Stimulated activated CD8-positive, alpha-beta memory T cell treated with anti-CD3 and anti-CD28 coated beads, Interleukin-12 subunit alpha, Interleukin-12 subunit beta, amount 100 ng/mL, for 1 hour (primary cell): ENCODE results near the gene STAC.
"Not testable (repeated sequence)": the region's sequence is repeated elsewhere in the genome, so short reads cannot be mapped to it uniquely, and the experiment has no call there.

Experiments
- DNase-seq: peaks from one replicate; pipeline ENCODE4 v3.0.0-alpha.2; 2020; ENCODE audit warnings: low read depth

The STAC gene

DNA sequence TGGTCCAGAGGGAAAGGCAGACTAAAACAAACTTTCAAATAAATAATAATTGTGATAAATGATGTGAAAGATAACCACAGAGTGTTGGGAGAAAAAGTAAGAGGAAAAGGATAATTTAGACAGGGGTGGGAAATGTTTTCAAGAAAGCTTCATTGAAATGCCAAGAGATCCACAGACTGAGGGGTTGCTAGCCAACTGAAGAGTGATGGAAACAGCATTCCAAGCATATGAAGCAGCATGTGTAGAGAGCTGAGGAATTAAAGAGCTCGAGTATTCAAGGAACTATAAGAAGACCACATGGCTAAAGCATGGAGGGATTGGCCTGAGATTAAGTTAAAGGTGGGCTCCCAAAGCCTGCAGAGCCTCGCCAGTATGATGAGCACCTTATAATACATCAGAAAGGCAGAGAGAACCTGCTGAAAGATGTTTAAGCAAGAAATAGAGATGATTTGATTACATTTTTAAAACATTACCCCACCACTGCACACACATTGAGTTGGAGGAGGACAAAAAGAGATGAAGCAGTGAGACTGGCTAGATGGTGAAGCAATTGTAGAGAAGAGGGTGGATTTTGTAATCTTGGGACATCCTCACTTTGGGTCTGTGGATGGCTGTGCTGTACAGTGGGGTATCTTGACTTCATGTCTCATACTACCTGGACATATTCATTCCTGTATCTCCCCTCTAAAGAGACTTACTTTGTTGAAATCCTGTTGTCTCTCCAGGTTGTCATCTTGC, 100.8 kb downstream of the STAC start:
- no peak for DNase-seq

DNA sequence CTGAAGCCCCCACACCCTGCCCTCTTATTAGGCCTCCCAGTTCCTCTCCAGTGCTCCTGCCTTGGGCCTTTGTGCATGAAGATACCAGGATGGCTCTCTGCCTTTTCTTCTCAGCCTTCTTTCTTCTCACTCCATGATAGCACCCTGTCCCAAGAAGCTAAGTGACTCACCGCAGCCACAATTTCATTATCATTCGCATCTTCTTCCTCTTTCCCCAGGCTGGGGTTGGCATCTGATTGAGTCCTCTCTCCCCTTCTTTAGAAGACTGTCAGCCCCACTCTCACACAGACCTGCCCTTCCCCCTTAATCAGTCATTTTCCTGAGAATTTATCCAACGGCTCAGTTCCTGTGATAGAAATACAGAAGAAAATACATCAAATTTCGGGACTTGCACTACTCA, 102.0 kb downstream of the STAC start:
- DNase-seq, result no peak

DNA sequence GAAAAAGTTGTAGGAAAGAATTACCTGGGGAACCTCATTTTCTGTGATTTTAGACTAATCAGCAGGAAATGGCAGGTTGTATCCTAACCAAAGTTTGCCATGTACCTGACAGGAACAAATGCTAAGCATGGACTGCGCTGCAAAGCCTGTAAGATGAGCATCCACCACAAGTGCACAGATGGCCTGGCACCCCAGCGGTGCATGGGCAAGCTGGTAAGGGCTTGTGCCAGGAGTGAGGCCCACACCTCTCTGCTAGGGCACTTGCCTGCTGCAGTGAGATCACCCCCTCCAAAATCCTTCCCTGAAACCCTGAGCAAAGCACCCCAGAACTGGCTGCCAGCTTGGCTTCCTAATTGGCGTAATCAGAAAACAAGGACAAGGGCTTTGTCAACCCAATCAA, 102.6 kb downstream of the STAC start:
- DNase-seq, result no peak

DNA sequence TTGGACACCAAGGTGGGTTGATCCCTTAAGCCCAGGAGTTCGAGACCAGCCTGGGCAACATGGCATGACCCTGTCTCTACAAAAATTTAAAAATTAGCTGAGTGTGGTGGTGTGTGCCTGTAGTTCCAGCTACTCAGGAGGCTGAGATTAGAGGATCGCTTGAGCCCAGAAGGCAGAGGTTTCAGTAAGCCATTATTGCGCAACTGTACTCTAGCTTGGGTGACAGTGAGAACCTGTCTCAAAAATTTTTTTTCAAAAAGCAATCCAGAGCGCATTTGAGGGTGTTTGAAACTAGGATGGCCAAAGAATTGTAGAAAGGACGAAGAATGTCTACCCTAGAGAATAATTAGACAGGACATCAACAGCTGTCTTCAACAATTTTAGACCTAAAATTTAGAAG, 103.4 kb downstream of the STAC start:
- no peak for DNase-seq

DNA sequence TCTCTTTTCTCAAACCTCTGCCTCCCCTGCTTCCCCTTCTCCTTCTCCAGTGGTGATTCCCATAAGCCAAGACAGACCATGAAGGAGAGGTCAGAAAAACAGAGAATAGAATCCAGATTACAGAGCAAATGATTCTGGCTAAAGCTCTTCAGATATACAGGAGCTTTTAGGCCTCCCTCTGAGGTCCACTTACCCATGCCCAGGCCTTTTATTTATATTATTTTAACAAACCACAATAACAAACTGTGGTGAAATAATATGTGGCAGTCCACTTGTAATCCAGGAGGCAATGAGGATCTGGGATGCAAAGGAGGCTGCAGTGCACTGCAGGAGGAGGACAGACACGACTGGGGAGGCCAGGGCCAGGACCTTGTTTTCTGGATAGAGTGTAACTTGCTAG, 104.1 kb downstream of the STAC start:
- DNase-seq, result no peak

DNA sequence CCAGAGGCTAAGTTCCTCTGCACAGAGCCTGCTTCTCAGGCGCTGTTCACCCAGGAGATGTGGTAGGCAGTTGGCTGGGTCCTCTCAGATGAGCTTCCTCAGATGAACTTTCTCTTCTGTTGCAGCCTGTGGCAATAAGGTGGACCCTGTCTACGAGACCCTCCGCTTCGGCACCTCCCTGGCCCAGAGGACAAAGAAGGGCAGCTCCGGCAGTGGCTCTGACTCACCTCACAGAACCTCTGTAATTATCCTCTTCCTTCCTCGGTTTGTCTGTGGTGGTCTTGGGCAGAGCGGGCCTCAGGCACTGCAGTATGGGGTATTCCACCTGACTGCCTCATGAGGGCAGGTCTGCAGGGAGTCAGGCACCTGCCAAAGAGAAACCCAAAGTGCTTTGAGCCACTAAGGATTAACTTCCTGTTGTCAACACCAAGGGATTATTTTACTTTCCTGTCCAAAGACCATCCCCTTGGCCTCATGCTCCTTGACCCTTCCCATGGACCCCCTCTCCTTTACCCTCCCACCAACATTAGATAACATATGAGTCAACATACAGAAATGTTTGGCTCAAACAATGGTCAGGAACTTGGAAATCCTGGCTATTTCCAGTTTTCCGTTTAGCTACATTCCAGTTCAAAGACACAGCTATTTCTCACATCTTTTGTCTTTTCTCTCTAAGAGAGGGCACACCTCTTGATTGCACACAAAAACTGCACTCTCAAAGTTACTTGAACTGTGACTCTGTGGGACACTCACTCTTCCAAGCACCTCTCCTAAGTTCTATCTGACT, 105.9 kb downstream of the STAC start:
- no peak for DNase-seq

DNA sequence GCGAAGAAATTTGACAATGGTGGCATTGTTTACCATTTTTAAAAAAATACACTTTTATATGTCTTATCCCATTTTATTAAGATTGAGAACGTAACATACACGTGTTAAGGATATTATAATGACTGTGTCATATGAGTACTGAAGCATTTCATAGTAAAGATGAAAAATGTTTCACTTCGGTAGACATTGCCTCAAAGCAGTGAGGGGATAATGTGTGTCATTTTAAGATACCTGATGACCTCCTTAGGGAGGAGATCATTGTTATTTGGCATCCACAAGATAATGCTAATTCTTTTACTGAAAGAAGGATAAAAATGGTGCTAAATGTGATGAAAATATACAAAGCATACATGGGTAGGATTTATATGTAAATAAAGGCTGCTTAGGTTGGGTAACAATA, 107.3 kb downstream of the STAC start:
- DNase-seq, result no peak

DNA sequence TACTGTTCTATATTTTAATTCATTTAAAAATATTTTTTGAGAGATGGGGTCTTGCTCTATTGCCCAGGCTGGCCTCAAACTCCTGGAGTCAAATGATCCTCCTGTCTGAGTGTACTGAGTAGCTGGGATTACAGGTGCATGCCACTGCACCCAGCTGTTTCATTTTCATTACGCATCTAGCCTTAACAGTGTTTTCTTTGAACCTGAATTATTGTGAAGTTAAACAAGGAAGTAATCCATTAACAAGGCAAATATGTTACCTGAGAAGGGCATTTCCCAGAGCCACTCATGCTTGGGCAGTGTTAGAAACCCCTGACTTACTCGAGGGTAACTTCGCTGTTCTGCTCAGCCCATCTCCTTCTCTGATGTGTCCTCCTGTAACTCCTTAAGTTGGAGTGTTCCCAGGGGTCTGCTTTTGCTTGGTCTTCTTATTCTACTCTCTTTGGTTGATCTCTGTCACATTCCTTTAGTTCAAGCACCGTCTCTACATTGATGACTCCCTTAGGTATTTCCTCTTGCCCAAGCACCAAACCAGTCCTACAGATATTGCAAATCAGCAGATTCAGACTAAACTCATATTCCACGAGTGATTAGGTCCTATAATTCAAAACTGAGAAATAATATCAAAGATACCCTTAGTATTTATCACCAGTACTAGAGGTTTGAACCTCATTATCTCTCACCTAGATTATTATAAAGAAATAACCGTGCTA, 107.9 kb downstream of the STAC start:
- no peak for DNase-seq

DNA sequence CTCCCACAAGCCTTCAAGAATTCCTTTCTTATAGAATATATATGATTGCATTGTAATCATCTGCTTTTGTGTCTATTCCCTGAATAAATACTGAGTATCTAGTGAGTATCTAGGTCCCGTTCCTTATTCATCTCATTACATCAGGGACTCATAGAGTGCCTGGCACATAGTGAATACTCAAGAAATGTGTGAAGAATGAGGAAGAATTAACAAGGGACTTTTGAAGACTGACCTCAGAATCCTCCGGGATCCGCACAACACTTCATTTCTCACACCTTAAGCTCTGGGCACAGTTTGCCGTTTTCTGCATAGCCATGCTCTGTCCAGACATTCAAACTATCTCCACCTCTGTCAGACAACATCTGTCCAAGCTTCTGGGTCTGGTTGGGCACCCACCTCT, 108.8 kb downstream of the STAC start:
- DNase-seq, result no peak

DNA sequence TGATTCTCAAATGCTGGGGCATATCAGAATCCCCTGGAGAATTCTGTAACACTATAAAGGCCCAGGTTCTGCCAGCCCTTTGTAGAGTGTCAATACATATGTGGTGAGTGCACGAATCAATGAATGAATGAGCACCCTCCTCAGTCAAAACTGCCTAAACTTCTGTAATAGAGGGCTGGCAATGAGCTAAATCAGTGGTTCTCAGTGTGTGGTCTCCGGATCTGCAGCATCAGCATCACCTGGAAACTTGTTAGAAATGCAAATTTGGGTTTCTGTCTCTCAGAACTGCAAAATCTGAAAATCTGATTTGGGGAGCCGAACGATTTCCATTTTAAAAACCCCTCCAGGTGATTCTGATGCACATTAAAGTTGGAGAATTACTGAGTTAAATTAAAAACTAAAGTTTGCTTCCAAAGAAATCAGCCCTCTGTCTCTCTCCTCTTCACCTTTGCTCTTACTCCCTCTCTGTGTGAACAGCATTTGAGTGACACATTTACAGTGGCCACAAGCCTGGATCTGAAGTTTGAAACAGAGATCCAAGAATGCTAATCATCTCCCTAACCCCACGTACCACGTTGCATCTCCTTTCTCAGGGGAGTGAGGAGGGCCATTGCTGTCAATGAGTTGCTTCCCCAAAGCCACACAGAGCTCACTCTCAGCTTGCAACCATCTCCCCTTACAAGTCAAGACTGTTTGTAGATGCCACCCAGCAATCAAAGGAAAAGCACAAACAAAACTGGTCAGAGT, 109.5 kb downstream of the STAC start:
- no peak for DNase-seq

DNA sequence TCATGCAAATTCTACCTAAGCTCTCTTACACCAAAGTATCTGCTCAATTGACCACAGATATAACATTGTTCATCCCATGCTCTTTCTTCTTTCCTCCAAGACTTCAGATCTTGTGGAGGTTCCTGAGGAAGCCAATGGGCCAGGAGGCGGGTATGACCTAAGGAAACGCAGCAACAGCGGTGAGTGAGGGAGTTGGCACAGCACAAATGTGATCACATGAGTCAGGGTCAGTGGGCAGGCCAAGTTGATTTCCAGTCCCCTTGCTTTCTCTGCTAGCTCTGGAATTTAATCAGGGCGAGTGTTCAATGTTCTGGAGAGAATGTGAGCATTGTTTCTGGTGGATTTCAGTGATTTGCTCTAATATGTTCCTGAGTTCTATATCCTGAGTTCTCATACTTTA, 112.7 kb downstream of the STAC start:
- DNase-seq, result no peak

DNA sequence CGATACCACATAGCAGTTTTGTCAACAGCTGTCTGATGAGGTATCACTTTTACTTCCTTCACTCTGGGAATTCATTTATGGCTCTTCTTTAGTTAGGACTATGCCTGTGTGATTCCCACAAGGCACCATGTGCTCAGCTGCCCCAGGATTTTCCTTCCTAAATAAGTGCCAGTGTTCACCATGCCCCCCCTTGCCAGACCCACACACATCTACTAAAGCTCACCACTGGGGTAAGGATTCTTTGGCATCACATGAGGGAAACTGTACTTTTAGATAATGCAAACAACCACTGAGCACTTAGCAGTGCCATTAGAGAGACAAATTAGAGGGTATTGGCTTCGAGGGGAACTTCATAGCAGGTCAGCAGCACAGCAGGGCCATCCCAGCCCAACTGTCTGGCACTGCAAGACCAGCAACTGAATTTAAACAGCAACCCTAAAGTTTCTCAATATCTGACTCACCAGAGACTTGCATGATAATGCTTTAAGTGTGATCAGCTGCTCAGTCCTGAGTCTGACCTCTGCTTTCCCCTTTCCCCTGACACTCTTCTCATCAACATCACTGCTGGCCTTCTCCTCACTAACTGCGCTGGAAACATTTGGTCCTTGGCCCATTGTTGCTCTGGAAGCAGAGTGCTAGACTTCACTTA, 114.3 kb downstream of the STAC start:
- no peak for DNase-seq

DNA sequence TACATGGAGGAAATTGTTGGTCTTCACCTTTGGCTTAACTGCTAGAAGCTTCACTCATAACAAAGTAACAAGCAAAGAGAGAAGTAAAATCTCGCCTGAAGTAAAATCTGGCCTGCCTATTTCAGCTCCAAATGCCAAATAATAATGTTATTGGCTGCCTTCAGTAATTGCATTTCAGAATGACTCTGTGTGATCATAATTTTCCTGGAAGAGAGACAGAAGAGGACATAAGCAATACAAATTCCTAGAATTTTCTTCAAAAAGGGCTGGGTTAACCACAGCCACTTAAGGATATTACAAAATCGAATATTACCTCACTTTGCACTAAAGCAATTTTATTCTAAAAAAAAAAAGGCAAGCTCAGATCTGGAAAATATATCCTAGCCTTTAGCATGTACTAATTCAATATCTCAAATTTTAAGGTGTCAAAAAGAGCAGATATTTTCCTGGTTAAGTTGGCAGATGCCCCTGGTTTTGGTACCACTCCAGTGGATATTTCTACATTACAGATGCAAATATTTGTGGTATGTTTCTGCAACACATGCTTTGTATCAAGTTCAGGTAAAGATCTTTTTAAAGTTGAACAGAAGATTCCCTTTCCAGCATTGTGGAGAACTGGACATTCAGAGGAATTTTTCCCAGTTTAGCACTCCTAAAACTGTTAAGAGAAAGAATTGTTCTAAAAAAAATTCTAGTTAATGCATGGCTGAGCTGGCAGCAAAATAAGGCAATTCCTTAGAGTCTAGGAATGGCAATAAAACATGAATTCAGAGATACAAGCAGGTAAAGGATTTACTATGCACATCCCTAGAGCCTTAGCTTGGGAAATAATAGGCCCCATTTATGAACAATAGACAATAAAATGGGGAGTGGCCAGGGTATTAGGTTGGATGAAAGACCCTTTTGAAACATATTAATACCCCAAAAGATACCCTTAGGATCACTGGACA, 116.7 kb downstream of the STAC start:
- no peak for DNase-seq

DNA sequence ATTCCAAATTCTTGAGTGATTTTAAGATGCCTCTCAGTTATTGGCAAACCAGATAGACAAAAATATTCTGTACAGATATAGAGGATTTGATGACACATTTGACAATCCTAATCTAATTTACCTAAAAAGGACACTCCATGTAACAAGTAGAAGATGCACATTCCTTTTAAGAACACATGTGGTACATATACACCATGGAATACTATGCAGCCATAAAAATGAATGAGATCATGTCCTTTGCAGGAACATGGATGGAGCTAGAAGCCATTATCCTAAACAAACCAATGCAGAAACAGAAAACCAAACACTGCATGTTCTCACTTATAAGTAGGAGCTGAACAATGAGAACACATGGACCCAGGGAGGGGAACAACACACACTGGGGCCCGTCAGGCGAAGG, 119.7 kb downstream of the STAC start:
- not testable (repeated sequence) for DNase-seq

DNA sequence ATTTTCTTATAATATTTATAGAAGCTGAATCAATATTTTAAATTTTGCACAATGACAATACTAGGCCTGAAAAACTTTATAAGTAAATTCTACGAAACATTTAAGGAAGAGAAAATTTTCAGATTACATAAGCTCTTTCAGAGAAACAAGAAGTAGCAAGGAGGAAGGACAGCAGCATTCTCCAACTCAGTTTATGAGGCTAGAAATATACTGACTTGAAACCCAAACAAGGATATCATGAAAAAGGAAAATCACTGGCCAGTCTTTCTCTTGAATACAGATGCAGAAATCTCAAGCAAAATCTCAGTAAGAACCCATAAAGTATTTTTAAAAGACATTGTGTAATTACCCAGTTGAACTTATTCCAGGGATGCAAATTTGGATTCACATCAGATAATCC, 121.3 kb downstream of the STAC start:
- no peak for DNase-seq

DNA sequence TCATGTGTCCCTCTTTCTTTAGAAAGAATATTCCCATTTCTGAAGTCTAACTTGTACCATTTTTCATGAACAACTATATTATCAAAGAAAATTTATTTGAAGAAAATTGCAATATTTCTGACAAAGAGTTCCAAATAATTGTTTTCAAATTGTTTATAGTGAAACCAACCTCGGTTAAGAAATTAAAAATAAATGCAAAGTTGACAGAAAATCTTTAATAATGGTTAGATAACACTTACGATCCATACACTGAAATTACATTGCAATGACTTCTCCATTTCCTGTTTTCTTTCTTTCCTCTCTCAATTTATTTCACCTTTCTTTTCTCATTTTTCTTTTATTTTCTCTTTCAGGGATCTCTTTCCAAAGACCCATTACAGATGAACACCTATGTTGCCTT, 125.1 kb downstream of the STAC start:
- DNase-seq, result no peak

DNA sequence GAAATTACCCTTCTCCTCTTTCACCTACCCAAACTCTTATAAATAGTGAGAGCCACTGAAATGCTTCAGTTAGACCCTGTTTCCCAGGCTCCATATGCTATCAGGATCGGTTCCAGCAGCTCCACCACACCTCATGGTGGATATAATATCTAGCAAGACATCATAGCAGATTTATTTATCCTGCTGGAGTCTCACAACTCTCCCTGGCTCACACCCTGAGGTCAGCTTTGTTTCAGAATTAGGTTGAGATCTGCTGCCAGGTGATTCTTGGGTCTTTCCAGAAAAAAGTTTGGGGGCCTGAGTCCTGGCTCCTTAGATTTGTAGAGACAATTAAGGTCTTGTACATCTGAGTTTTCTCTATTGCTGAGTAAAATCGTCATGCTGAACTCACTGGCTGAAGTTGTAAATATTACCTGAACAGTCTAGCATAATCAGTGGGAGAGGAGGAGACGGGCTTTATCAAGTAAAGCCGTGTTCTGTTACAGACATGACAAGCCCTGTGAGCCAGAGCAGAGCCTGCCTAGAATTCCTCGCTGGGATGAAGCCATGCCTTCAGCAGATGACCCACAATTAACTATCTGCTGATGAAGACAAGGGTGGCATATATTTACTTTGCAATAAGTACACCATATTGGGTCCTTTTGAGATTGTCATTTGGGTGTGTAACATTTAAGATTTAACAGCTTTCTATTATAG, 131.6 kb downstream of the STAC start:
- no peak for DNase-seq

DNA sequence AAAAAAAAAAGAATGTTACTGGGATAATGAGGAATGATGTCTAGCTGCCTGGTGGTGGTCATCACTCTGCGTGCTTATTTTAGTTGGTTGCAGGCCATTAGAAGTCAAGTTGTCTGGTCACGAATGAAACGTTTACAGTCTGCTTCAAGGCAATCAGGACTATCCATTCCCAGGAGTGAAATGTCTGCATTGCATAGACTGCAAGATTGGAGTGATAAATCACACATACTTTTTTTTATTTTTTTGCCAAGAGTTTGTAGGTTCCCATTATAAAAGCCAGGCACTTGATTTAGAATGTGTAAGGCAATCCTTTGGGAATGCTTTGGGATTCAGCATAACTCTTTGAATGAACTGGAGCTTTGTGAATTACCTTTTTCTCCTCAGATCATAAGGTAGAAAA, 132.3 kb downstream of the STAC start:
- no peak for DNase-seq

DNA sequence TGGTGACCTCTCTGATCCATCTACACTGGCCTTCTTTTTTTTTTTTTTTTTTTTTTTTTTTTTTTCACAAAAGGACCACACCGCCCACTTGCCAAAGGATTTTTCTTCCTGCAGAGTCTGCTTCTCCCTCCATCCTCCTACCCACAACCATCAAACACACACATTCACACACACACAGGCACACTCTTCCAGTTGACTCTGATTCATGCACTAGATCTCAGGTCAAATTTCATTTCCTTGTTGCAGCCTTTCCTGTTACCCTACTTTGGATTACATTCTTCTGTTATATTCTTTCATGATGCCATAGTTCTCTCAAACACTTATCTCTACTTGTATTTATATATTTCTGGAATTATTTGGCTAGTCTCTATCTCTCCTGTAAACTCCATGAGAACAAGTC, 133.9 kb downstream of the STAC start:
- DNase-seq, result no peak

DNA sequence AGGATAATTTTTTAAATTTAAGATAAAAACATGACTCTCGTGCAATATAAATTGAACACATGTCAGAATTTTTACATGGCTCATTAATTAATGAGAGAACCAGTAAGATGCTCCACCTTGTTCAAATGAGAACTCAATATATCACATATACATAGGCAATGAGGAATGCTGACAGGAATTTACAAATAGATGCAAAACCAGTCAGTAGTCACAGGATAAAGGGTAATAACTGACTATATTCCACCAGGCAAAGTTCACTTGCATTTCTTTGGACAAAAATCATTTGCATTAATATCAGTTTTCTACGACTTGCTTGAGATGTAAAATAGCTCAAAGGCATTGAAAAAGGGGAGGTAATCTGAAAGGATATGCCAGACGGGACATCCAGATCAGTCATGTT, 139.4 kb downstream of the STAC start:
- DNase-seq, result no peak
